GM21390 (cell line): ENCODE results near the gene OPN3.

Experiments
- ATAC-seq: cut with Tn5 transposase; IDR thresholded peaks from one replicate; pipeline ENCODE4 v1.9.1; 2021; ENCODE audit not compliant: unreplicated experiment

OPN3 gene

DNA sequence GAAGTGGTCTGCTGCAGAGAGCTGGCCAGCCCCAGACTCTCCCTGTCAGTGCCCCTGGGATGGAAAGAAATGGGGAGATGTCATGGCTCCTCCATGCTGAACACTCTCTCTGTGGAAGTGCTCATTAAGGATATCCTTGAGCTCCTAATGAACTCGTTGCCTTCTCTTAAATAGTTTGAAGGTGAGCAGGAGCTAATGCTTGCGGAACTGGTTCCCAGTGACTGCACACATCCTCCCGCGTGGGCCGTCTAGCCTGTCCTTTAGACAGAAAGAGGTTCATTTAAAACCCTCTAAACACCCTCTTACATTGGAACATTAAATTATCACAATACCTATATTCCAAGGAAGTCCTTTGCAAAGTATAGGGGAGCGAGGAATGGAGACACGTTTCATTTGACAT, 6.0 kb upstream of the OPN3 start:
- ATAC-seq, result no peak

DNA sequence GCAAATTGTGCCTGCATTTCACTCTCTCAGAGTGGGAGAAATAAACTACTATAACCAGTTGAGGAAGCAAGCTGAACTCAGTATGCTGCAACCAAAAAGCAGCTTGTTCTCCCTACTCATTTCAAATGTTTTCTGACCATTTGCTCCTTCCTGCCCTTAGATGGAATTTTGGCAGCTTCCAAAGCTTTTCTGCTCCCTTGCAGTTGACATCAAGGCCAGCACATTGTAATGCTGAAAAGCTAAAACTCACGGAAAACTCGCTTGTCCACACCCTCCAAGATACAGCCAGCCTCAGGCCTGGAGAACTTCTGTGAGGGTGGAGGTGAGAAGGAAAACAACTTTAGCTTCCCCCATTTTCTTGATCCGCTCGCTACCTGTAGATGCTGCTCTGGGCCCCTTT, 5.0 kb upstream of the OPN3 start:
- no peak for ATAC-seq

DNA sequence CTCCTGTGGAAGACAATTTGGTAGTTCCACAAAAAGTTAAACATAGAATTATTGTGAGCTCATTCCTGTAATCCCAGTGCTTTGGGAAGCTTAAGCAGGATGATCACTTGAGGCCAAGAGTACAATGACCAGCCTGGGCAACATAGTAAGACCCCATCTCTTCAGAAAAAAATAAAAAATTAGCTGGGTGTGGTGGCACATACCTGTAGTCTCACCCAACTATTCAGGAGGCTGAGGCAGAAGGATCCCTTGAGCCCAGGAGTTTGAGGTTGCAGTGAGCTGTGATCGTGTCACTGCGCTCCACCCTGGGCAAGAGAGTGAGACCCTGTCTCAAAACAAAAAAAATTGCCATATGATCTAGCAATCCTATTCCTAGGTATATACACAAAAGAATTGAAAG, 4.1 kb upstream of the OPN3 start:
- no peak for ATAC-seq

GRCh38 chr1:241642593-241642944, 2.4 kb upstream of the OPN3 start:
- no peak for ATAC-seq

DNA sequence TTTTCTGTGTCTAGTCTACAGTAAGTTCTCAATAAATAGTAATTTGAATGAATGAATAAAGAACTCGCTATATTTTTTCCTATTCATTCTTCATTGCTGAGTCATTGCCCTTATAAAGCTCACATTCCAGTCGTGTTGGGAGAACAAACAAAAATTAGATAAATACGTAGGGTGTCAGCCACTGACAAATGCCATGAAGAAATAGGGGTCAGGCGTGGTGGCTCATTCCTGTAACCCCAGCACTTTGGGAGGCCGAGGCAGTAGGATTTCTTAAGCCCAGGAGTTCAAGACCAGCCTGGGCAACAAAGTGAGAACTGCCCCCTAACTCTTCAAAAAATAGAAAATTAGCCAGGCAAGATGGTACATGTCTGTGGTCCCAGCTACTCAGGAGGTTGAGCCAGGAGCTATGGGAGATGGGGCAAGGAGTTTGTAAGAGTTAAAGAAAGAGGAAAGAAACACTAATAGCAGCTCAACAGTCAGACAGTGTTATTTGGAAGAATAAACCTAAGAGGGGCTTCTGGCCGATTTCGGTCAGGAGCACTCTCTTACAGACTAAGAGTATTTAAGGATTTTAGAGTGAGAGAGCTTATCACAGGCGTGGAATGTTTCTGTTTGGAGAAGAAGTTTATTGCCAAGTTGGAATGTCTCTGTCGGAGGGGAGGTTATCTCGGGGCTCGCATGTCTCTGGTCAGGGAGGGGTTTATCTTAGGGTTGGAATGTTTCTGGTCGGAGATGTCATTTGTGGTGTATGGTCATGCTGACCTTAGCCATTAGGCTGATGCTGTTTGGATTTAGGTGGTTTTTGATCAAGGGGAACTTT, 1.8 kb upstream of the OPN3 start:
- ATAC-seq, result no peak

- ATAC-seq, result no peak
Measured at GRCh38 chr1:241640867-241641622, 876 bp upstream of the OPN3 start.

GRCh38 chr1:241639623-241640148, 483 bp downstream of the OPN3 start:
- peak; percentile 47 for ATAC-seq

DNA sequence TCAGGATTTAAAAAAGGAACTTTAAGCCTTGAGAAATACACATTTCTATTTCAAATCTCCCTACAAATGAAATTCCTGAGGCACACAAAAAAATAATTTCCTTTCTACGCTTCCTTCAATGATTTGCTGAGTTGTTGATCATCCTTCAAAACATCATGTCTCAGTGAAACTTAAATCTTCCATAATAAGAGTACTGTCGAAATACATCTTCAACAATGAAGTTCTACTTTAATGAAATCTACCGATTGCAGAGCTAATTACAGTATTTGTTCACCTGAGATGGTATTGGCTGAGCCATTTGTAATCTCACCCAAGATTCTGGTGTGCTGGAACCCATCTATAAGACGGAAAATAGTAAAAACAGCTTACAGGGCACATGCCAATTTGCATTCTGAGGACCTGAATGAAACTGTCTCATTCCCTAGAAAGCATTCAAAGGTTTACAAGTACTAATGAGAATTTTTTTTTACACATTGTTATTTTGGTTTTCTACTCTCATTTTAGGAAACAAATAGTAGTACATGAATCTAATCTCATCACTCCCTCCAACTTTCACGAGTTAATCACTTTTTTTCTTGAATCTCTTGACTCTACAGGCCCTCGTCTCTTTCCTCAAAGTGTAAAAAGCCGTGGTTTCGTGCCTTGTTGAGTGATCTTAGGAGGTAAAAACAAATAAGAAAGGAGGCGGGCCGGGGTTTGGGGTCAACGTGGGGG, 1.1 kb downstream of the OPN3 start:
- no peak for ATAC-seq

GRCh38 chr1:241638099-241638682, 2.0 kb downstream of the OPN3 start:
- ATAC-seq, result no peak

GRCh38 chr1:241637604-241638003, 2.6 kb downstream of the OPN3 start:
- ATAC-seq, result no peak

- no peak for ATAC-seq
Measured at GRCh38 chr1:241637046-241637590, 3.1 kb downstream of the OPN3 start.

- ATAC-seq, result no peak
Measured at GRCh38 chr1:241636291-241636690, 3.9 kb downstream of the OPN3 start.

DNA sequence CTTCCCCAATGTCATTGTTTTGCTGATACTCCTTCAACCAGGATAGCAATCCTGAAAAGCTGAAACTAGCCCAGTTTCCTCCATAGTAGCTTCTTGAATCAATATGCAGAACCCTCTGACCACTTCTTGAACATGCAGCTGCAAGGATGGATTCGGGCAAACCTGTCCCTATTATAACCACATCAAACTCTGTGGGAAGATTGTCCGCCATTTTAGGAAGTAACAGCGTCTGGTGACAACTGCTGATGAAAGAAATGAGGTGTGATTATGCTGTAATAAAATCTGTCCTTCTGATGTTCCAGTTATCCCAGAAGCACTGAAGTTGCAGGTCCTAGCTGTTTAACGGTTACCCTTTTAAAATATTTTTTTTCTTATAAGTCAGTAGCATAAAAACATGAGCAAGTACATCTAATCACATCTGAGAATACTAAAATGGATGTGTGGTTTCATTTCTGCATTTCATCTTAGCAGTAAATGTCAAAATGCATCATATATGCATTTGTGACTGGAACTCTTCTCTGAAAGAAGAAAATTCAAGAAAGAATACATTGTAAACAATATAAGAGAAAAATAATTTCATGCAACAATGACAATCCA, 4.5 kb downstream of the OPN3 start:
- ATAC-seq, result peak; percentile 15

- ATAC-seq, result no peak
Measured at GRCh38 chr1:241632987-241633386, 7.2 kb downstream of the OPN3 start.

- ATAC-seq, result no peak
Measured at GRCh38 chr1:241631674-241632073, 8.5 kb downstream of the OPN3 start.

- no peak for ATAC-seq
Measured at GRCh38 chr1:241630899-241631298, 9.3 kb downstream of the OPN3 start.

DNA sequence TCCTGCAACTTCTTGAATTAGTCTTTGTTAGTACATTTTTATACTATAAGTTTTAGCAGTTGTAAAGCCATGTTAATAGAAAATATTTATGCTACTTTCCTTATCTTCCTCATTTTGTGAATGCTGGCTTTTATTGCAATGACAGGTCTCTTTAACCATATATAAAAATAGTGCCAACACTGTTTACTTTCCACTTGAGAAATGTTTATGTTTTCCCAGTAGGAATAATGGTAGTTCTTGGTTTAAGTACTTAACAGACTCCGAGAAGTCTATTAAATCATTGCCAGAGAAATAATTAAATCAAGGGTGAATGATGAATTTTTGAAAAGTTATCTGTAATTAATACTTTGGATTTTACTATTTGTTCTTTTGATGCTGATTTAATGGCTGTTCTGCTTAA, 9.7 kb downstream of the OPN3 start:
- no peak for ATAC-seq

DNA sequence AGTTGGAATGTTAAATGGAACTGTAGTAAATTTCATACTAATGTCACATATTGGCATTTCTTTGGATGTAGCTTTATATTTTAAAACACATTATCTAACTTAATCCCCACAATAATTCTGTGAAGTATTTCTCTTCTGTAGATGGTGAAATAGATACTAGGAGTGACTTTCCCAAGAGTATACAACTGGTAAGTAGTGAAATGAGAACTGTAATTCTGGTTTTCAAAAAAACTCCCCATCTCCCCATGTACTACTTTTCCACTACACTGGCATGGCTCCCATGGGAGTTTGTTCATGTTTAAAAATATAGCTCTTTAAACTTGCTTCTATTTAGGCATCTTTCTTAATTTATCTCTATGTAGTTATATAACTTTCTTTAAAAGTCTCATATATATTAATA, 10.2 kb downstream of the OPN3 start:
- ATAC-seq, result no peak

GRCh38 chr1:241627453-241628259, 12.5 kb downstream of the OPN3 start:
- peak; percentile 88 for ATAC-seq

DNA sequence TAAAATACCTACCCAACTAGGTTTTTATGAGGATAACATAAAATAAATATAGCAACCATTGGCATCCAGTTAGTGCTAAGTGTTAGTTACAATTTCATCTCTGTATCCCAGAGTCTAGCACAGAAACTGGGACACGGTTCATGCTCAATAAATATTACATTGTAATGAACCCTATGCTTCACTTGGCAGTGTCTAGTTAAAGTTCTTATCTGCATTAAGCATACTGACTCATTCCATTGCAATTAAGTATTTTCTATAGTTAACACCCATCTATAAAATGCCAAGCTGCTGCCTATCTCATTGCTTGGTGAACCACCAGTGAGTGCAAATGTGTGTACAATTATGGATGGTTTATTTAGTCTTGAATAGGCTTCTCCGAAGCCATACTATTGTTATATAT, 15.2 kb downstream of the OPN3 start:
- ATAC-seq, result no peak
